SW480 (cell line): ENCODE data around the gene AGAP5.
A peak's percentile ranks its signal among the peaks of the same experiment; 100 is the strongest.

Source experiments
- DNase-seq: peaks from one replicate; pipeline ENCODE4 v3.0.0-alpha.2; 2016; ENCODE audit warnings: low spot score

Gene AGAP5

GRCh38 chr10:73653701-73654100 is 44.2 kb downstream of the AGAP5 start:
- DNase-seq = peak; percentile 27

GRCh38 chr10:73653195-73653594 is 44.7 kb downstream of the AGAP5 start:
- DNase-seq = no peak

- DNase-seq = peak; percentile 18
Observed at GRCh38 chr10:73650537-73651331, 47.2 kb downstream of the AGAP5 start.

- no peak for DNase-seq
Observed at GRCh38 chr10:73649876-73650536, 47.9 kb downstream of the AGAP5 start.

GRCh38 chr10:73648975-73649829 is 48.7 kb downstream of the AGAP5 start:
- peak; percentile 33 for DNase-seq

GRCh38 chr10:73647875-73648651 is 49.8 kb downstream of the AGAP5 start:
- no peak for DNase-seq

GRCh38 chr10:73647211-73647874 is 50.6 kb downstream of the AGAP5 start:
- no peak for DNase-seq

- no peak for DNase-seq
Observed at GRCh38 chr10:73646598-73647041, 51.3 kb downstream of the AGAP5 start.

GRCh38 chr10:73645251-73645650 is 52.7 kb downstream of the AGAP5 start:
- DNase-seq = no peak

GRCh38 chr10:73644767-73645166 is 53.1 kb downstream of the AGAP5 start:
- DNase-seq = no peak

- DNase-seq = peak; percentile 61
Observed at GRCh38 chr10:73644015-73644743, 53.7 kb downstream of the AGAP5 start.

GRCh38 chr10:73643362-73643761 is 54.5 kb downstream of the AGAP5 start:
- no peak for DNase-seq

- no peak for DNase-seq
Observed at GRCh38 chr10:73641328-73642060, 56.4 kb downstream of the AGAP5 start, which contains the start of gene MYOZ1. MYOZ1 (minus strand) TSS chr10:73641474; CDS start chr10:73640017, 1,457 bp downstream.

- no peak for DNase-seq
Observed at GRCh38 chr10:73639286-73639685, 58.6 kb downstream of the AGAP5 start.

- no peak for DNase-seq
Observed at GRCh38 chr10:73635781-73636180, 62.1 kb downstream of the AGAP5 start.

GRCh38 chr10:73634421-73634820 is 63.5 kb downstream of the AGAP5 start:
- no peak for DNase-seq

- DNase-seq = no peak
Observed at GRCh38 chr10:73629165-73629564, 68.7 kb downstream of the AGAP5 start.

- peak; percentile 32 for DNase-seq
Observed at GRCh38 chr10:73628405-73628804, 69.5 kb downstream of the AGAP5 start.

GRCh38 chr10:73627300-73627699 is 70.6 kb downstream of the AGAP5 start:
- DNase-seq = no peak
